HG02678 (cell line): ENCODE results near the gene LRRC27.
"Not testable (repeated sequence)": the region's sequence is repeated elsewhere in the genome, so short reads cannot be mapped to it uniquely, and the experiment has no call there.

ENCODE experiments used
- ATAC-seq: cut with Tn5 transposase; IDR thresholded peaks from one replicate; pipeline ENCODE4 v1.9.1; 2021; ENCODE audit warnings: mild to moderate bottlenecking, moderate library complexity; ENCODE audit not compliant: unreplicated experiment

Gene LRRC27

DNA sequence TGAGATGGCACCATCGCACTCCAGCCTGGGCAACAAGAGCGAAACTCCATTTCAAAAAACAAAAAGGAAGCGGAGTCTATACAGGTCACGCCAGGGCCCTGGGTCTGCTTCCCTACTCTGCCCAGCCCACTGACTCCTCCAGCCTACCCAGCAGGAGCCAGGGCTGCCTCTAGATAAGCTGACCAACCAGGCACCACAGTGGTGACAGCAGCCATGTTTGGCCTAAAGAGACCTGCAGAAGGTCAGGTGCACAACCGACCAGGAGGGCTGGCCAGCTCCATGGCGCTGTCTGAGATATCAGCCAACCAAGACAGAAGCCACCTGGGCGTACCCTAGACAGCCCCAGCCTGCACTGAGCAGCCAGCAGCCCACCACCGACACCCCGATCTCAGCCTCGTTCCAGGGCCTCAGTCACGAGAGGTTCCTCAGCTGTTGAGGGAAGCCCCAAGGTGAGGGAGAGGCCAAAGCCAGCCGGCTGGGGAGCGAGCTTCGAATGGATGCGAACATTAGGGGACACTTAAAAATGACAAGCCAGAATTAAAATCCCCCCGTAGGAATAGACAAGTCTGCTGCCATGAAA, 40.6 kb downstream of the LRRC27 start:
- no peak for ATAC-seq

DNA sequence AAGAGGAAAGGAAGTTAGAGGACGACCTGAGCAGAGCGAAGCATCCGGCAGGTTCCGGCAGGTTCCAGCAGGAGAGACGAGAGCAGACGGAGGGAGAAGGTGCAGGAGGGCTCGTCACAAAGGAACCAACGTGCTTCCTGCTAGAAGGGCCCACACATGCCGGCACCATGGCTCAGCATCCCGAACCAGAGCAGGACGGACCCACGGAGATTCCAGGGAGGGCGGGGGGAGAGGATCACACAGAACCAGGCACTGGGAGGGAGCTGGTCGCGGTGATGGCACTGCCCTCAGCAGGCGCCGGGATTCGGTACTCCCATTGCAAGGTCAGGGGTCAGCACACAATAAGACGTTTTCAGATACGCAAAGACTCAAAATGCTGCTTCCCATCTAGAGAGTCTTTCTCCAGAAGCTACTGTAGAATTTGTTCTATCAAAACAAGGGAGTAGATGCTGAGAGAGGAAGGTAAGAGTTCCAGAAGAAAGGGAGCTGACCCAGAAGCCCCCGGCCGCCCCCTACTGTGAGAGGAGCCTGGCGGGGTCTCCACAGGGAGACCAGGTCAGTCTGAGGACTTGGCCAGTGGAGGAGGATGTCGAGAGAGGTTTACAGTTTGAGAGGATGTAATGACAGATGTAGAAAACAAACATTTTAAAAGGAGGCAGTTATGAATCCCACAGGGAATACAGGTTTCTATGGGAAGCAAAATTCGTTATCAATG, 41.4 kb downstream of the LRRC27 start:
- no peak for ATAC-seq

DNA sequence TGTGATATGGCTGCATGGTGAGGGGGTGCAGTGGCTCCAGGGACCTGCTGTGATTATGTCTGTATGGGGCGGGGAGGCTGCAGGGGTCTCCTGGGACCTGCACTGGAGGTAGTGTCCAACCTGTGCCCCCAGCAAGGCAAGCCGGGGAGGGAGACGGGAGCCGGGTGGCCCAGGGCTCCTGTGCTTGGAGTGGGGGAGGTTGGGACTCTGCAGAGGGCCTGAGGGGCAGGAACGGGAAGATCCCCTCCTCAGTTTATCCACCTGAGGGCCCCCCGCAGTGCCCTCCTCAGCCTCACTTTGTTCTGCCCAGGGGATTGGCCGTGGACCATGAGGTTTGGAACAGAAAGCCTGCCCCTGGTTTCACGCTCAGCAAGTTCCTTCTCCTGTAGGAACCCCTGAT, 42.2 kb downstream of the LRRC27 start:
- no peak for ATAC-seq

DNA sequence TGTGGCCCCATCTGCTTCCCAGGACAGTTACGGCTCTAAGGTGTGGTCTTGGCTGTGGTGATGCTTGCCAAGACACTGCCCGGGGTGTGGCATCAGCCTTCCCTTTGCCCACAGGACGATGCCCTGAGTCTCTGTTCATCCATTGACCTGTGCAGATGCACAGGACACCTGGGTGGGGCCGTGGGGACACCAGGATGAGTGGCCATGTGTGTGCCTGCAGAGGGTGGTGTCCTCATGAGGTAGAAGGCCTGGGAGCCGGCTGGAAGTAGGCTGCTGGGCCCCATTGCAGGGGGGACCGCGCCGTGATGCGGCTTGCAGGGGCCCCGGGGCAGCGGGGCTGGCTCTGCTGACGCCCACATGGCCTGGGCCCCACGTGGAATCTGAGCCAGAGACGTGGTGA, 42.6 kb downstream of the LRRC27 start:
- ATAC-seq = no peak

DNA sequence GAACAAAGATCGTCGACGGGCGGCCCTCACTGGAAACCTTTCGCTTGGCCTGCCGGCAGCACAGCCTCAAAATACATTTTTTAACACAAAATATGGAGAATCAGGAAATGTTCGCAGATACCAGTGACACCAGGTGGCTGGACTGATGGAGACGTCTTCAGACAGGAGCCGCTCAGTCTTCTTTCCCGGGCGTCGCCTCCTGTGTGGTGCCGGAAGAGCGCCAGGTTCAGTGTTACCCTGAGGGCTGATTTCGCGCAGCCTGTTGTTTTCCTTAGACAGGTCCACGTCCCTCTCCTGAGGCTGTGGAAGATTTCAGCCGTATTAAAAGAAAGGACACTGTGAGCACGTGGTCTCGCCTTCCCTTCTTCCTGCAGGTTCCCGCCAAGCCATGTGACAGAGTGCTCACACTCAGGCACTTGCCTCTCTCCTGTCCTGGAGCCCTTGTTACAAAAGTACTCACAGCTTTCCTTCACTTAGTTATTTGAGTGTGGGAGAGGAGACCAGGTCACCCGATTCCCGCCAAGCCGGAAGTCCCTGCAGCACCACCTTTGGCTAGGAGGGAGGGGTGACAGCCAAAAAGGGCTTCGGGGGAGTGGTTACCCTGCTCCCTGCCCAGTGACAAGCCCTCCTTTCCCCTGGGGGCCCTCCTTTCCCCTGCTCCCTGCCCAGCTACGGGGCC, 43.3 kb downstream of the LRRC27 start:
- ATAC-seq = no peak

DNA sequence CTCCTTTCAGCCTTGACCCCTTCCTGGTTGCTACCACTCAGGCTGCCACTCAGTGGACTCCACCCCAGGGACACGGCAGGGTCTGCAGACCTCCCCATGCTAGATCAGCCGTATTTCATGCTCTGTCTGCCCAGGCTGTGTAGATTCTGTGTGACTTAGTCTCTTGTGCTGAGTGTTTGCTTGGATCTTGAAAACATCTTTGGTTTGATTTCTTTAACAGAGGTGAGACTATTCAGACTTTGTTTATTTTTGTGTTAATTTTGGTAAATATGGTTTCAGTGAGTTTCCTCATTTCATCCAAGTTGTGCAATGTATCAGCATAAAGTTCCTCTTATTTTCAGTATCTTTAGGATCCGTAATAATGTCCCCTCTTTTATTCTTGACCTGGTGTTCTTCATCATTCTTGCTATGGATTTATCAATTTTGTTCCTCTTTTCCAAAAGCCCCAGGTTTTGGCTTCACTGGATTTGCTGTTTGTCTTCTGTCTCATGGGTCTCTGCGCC, 43.9 kb downstream of the LRRC27 start:
- no peak for ATAC-seq

DNA sequence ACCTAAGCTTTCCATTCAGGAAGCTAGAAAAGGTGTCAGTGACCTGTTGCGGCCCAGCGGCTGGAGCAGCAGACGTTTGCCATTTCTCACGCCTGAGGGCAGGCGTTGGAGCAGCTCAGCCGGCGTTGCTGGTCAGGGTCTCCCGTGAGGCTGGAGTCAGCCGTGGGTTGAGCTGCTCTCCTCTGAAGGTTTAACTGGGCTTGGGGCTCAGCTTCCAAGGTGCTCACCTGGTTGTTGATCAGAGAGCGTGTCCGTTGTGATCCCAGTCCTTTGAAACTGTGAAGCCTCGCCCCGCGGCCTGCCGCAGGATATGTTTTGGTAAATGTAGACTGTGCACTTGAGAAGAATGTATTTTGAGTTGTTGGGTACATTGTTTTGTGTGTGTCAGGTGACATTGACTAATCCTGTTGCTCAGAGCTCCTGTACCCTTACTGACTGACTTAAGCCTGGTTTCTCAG, 44.4 kb downstream of the LRRC27 start:
- ATAC-seq = no peak

DNA sequence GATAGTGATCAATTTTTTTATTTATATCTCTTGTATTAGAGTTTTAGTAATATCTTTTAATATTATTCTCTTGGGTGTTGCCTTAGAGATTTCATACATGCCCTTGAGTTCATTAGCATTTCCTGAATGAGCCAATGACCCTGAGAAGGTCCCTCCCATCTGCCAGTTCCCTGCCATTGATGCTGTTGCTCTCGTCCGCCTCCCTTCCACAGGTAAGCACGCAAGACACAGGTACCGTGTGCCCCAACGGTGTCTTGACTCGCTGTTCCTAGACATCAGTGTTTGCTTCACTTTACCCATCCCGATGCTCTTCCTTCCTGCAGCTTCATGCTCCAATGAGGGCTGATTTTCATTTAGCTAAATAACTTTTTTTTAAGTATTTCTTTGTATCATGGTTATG, 45.3 kb downstream of the LRRC27 start:
- ATAC-seq = no peak

DNA sequence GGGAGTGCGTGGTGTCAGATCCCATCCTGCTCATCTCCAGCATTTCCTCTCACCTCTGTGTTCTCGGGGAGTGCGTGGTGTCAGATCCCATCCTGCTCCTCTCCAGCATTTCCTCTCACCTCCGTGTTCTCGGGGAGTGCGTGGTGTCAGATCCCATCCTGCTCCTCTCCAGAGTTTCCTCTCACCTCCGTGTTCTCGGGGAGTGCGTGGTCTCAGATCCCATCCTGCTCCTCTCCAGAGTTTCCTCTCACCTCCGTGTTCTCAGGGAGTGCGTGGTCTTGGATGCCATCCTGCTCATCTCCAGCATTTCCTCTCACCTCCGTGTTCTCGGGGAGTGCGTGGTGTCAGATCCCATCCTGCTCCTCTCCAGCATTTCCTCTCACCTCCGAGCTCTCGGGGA, 47.0 kb downstream of the LRRC27 start:
- ATAC-seq = not testable (repeated sequence)

DNA sequence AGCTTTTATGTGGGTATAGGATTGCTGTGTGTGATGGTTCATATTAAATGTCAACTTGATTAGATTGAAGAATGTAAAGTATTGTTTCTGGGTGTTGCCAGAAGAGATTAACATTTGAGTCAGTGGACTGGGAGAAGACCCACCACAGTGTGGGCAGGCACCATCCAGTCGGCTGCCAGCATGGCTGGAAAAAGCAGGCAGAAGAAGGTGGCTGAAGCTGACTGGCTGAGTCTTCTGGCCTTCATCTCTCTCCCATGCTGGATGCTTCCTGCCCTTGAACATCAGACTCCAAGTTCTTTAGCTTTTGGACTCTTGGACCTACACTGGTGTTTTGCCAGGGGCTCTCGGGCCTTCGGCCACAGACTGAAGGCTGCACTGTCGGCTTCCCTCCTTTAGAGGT, 49.0 kb downstream of the LRRC27 start:
- not testable (repeated sequence) for ATAC-seq

DNA sequence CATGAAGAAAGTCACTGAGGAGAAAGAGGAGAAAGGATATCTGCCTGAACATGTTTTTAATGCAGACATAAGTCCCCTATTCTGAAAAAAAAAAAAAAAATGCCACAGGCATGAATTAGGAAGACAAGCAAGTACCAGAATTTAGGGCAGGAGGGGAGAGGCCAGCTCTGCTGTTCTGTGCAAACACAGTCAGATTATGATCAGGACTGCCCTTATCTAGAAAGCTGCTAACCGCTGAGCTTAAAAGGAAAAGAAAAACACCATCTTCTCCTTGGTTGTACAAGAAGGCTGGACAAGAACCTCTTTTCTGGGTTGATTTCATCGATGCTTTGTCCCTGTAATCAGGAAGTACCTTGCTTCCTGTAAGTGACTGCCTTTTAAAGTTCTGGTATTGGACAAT, 49.7 kb downstream of the LRRC27 start:
- no peak for ATAC-seq

DNA sequence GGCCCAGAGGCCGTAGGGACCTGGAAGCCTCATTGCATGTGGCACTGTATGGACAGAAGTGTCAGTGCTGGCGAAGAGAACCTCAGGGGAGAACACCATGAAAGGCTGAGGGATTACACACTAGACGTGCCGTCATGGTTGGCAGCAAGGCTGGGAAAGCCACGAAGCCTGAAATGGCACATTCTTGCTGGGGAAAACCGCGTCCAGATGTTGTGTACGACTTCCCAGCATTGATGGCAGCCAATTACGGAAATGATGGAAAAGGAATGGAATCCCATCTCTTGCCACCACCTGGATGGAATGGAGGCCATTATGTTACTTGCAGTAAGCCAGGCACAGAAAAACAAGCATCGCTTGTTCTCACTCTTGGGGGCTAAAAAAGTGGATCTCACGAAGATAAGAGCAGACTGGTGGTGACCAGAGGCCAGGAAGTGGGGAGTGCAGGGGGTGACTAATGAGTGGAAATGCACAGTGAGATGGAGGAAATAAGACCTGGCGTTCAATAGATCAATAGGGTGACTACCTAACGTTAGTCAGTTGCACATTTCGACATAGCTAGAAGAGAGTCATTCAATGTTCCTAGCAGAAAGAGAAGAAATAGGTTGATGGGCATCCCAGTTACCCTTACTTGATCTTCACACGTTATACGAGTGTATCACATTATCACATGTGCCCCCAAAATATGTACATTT, 50.4 kb downstream of the LRRC27 start:
- no peak for ATAC-seq

DNA sequence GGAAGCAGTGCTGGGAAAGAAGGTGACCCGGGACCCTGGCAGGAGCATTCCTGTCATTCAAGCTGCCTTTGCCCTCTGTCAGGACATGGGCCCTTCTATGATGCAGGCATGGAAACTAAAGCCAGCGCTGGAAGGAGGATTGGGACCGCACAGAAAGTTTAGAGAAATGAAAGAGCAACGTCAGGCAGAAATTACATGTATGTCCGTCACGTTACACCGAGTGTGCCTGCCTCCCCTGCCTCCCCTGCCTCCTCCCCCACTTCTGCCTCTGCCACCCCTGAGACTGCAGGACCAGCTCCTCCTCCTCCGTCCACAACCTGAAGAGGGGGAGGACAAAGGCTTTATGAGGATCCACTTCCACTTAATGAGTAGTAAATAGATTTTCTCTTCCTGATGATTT, 51.1 kb downstream of the LRRC27 start:
- ATAC-seq = no peak

DNA sequence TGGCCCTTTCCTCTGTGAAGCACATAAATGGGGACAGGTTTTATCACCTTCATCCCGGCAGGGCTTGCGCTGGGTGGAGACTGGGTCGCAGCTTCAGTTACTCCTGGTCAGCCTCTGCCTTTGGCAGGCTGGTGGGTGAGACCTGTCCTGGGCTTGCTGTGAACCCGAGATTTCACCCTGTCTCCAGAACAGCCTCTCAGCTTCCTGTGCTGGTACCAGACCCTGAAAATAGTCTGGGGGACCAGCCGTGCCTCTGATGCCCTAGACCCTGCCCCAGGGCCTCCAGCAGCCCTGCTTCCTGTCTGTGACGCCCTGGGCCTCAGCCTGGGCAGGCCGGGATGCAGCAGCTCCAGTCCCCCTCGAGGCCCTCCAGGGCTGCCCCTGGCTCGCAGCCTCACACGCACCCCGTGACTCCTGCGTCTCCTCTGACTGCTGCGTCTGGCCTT, 51.8 kb downstream of the LRRC27 start:
- no peak for ATAC-seq

DNA sequence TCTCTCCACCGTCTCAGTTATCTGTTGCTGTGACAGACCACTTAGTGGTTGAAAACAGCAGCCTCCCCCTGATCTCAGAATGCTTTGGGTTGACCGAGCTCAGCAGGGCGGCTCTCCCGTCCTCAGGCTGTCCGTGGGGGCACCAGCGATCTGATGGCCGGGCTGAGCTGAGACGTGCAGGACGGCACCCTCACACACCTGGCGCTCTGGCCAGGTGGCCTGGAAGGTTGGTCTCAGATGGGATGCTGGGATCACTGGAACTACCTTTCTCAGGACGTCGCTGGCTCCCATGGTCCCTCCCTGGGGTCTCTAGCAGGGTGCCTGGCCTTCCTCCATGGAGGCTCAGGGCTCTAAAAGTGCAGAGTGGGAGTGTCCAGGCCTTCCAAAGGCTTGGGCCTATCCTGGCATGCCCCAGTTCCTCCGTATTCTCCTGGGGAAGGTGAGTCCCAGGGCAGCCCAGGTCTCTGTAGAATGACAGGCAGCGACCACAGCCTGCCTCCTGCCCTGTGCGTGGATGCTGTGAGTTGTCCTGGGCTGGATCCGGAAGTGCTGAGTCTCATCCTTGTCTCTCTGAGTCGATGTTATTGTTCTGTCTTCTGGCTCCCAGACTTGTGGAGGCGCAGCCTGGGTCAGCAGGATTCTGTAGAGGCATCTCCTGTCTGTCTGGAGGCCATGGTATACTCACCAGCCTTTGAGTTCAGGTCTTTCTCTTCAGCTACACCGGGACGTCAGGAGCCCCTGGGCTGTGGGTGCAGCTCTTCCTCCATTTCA, 52.8 kb downstream of the LRRC27 start:
- no peak for ATAC-seq

DNA sequence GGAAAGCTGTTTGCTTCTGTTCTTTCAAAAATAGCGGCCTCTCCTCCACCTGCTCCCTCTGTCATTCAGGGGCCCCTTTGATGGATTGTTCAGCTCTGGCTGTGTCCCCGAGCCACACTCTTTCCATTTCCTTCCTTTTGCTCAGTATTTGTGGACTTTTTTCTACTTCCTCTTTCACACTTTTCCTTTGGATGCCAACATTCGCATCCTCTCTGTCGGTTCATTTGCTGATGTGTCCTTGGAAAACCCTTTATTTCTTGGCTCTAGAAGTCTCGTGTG, 53.3 kb downstream of the LRRC27 start:
- ATAC-seq = no peak

DNA sequence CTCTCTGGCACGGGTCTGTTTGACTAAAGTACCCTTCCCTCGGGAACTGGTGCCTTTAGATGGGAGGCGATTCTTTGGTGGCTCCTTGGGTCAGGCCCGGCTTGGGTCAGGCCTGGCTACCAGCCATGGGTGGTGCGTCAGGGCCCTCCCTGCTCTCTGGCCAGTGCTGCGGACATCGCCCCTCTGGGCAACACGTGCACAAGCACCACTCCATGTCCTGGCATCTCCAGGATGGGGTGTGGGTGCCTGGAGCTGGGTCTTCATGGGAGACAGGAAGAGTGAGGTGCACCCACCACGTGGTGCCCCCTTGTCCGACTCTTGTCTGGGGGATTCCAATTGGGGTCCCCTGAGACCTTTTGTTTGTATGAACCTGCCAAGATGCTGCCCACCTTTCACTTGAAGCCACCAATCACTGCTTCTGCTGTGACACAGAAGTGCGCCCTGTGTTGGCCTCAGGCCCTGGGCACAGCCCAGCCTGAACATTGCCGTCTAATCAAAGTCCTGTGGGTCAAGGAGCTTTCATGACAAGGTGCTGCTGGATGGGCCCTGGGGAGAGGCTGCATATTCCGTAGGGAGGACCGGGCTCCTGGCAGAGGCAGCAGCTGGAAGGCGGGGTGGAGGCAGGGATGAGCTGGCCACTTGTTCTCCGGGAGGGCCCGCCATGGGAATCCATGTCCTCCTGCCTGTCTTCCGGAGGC, 53.9 kb downstream of the LRRC27 start:
- ATAC-seq = no peak

DNA sequence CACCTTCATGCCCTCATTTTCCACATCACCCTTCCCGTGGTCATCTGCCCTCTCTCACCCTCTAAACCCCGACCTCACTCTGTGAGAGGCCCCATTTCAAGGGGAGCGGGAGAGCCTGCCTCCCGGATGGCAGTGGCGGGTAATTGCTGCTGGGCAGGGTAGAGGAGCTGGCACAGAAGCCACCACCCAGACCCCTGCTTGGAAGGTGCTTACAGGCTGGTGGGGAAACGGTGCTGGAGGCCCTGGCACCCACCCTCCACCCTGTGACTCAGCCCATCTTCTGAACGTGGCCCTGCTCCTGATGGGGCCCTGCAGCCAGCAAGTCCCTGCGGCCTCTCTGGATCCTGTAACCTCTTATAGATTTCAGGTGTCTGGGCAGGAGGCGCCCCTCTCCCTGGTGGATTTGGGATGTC, 54.4 kb downstream of the LRRC27 start:
- ATAC-seq = no peak

DNA sequence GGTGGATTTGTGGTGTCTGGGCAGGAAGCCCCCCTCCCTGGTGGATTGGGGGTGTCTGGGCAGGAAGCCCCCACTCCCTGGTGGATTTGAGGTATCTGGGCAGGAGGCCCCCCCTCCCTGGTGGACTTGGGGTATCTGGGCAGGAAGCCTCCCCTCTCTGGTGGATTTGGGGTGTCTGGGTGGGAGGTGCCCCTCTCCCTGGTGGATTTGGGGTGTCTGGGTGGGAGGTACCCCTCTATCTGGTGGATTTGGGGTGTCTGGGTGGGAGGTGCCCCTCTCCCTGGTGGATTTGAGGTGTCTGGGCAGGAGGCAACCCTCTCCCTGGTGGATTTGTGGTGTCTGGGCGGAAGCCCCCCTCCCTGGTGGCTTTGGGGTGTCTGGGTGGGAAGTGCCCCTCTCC, 54.9 kb downstream of the LRRC27 start:
- not testable (repeated sequence) for ATAC-seq

DNA sequence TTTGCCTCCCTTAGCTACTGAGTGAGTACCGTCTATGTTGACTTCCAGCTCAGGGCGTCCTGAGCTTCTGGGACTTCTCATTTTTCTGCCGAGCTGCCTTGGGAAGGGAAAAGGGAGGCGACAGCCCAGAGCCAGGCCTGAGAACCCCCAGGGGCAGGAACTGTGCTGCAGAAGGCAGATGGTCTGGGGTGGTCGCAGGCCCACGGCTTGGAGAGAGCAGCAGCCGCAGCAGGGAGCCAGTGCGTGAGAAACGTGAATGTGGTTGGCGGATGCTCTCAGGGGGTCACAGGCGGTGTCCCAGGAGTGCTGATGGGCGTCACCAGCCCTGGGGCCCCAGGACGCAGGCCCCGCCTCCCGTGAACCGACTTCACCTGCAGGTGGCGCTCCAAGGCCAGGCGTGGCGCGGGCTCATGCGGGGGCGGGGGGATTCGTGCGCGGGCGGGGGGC, 55.8 kb downstream of the LRRC27 start:
- peak; percentile 58 for ATAC-seq
